B cell (primary cell): ENCODE results near the gene IQCH.

Source experiments
- CTCF ChIP-seq: fragments of 200-600 bp; IDR thresholded peaks from one replicate; pipeline ENCODE4 v1.8.0; 2022; ENCODE audit warnings: antibody characterized with exemption, mild to moderate bottlenecking
- EZH2 ChIP-seq: IDR thresholded peaks from 2 replicates; pipeline ENCODE4 v1.6.1; 2012; ENCODE audit warnings: borderline replicate concordance, low read depth, mild to moderate bottlenecking, moderate library complexity, low read length; ENCODE audit not compliant: insufficient read depth, poor library complexity, severe bottlenecking

- no peak for TF ChIP-seq CTCF
- no peak for TF ChIP-seq EZH2
These were observed 141.5 kb downstream of the IQCH start for GRCh38 chr15:67396114-67396513.
